NT2/D1 (cell line): Measurements from ENCODE around the gene FBXL16.

Source experiments
- SUZ12 ChIP-seq: IDR thresholded peaks from 2 replicates; pipeline ENCODE4 v1.6.1; 2011; ENCODE audit not compliant: insufficient read length, insufficient read depth; ENCODE audit errors: extremely low read depth
- ZNF274 ChIP-seq: IDR thresholded peaks from 2 replicates; pipeline ENCODE4 v1.6.1; 2011; ENCODE audit warnings: mild to moderate bottlenecking, low read depth, low read length

DNA sequence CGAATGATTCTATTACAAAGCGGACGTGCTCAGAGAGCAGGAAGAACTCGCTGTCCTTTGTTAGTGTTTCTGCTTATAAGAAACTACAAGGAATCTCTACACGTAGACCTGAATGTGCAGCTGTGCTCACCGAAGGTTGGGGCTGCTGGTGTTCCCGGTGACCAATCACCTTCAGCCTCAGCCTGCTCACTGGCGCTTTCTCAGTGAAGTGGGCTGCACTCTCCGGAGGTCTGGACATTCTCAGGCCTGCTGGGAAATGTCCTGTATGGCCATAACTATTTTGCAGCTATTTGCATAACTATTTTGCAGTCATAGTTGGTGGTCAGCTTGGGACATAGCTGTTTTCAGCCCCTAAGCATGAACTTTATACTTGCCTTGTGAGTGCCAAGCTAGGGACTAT is 44.9 kb upstream of the FBXL16 start:
- TF ChIP-seq ZNF274, result no peak
- TF ChIP-seq SUZ12, result no peak
